Progenitor cell of endocrine pancreas (in vitro differentiated cells): ENCODE data around the gene POLE. TPM values are rescaled to one million over a fixed set of nuclear protein-coding genes. Genes with fewer than 3 reads are reported as not detected.

Experiments used
- DNase-seq: peaks from one replicate; pipeline ENCODE4 v3.0.0; 2021; ENCODE audit warnings: low spot score; ENCODE audit not compliant: unreplicated experiment
- H3K27ac Mint-ChIP-seq: 2 replicates; pipeline ENCODE4 v1.8.0; 2021; ENCODE audit warnings: mild to moderate bottlenecking, moderate library complexity, mixed read lengths
- H3K27me3 Mint-ChIP-seq: 2 replicates; pipeline ENCODE4 v1.8.0; 2021; ENCODE audit warnings: mixed read lengths
- H3K36me3 Mint-ChIP-seq: 2 replicates; pipeline ENCODE4 v1.8.0; 2022; ENCODE audit warnings: mixed read lengths; ENCODE audit not compliant: insufficient read depth
- H3K4me1 Mint-ChIP-seq: 2 replicates; pipeline ENCODE4 v1.8.0; 2021; ENCODE audit warnings: low read depth, mixed read lengths
- H3K4me3 Mint-ChIP-seq: 2 replicates; pipeline ENCODE4 v1.8.0; 2021; ENCODE audit warnings: low read depth, mild to moderate bottlenecking, moderate library complexity, mixed read lengths
- H3K9me3 Mint-ChIP-seq: 2 replicates; pipeline ENCODE4 v1.8.0; 2021; ENCODE audit warnings: low read depth, mixed read lengths
- CTCF ChIP-seq: fragments of 200-600 bp; sonication (generic); IDR thresholded peaks from one replicate; pipeline ENCODE4 v1.5.0; 2021; ENCODE audit warnings: antibody characterized with exemption, mild to moderate bottlenecking; ENCODE audit not compliant: unreplicated experiment
- total RNA-seq: library from RNA; stranded (reverse); gene quantifications from 2 replicates; pipeline ENCODE4 v1.2.1, GENCODE V29; 2021

Gene POLE
- total RNA-seq, 1 donor from 2014 or later, result 121 TPM

- DNase-seq, result no peak
- Mint-ChIP-seq H3K36me3 (no peaks in the 10 kb centered on the region), H3K4me3 (peak overlapping the region; percentile 34), H3K27ac (no peak overlapping the region), H3K4me1 (peaks cover 11% of the 10 kb centered on the region), H3K9me3 (no peaks in the 10 kb centered on the region), H3K27me3 (peaks cover 10% of the 10 kb centered on the region)
- no peak for TF ChIP-seq CTCF
Measured at GRCh38 chr12:132690112-132690511, 3.0 kb upstream of the POLE start.

GRCh38 chr12:132689227-132689626 is 2.1 kb upstream of the POLE start:
- H3K36me3 Mint-ChIP-seq, result no peaks in the 10 kb centered on the region
- H3K27me3 Mint-ChIP-seq, result peaks cover 10% of the 10 kb centered on the region
- peak overlapping the region; percentile 4 for H3K27ac Mint-ChIP-seq
- TF ChIP-seq CTCF, result no peak
- no peak for DNase-seq
- H3K4me3 Mint-ChIP-seq, result peak overlapping the region; percentile 70
- peaks cover 11% of the 10 kb centered on the region for H3K4me1 Mint-ChIP-seq
- H3K9me3 Mint-ChIP-seq, result no peaks in the 10 kb centered on the region

GRCh38 chr12:132686825-132687210 is 324 bp downstream of the POLE start:
- Mint-ChIP-seq H3K4me3 (peak overlapping the region; percentile 73), H3K4me1 (peaks cover 11% of the 10 kb centered on the region), H3K9me3 (no peaks in the 10 kb centered on the region), H3K36me3 (no peaks in the 10 kb centered on the region), H3K27ac (peak overlapping the region; percentile 81), H3K27me3 (peaks cover 10% of the 10 kb centered on the region)
- DNase-seq, result no peak
- TF ChIP-seq CTCF, result no peak

- no peak for DNase-seq
- Mint-ChIP-seq H3K27me3 (peaks cover 10% of the 10 kb centered on the region), H3K36me3 (peaks cover 3% of the 10 kb centered on the region), H3K4me3 (peak overlapping the region; percentile 68), H3K9me3 (no peaks in the 10 kb centered on the region), H3K4me1 (peaks cover 11% of the 10 kb centered on the region), H3K27ac (peak overlapping the region; percentile 45)
- TF ChIP-seq CTCF, result no peak
Measured at GRCh38 chr12:132685400-132685799, 1.7 kb downstream of the POLE start.

- TF ChIP-seq CTCF, result no peak
- no peak for DNase-seq
- Mint-ChIP-seq H3K4me1 (no peaks in the 10 kb centered on the region), H3K27me3 (no peaks in the 10 kb centered on the region), H3K4me3 (no peak overlapping the region), H3K36me3 (peaks cover 18% of the 10 kb centered on the region), H3K9me3 (no peaks in the 10 kb centered on the region), H3K27ac (no peak overlapping the region)
Measured at GRCh38 chr12:132677492-132677891, 9.7 kb downstream of the POLE start.
